B cell (primary cell): ENCODE data around the gene RANBP9. TPM values are rescaled to one million over a fixed set of nuclear protein-coding genes. Genes with fewer than 3 reads are reported as not detected.

Experiments used
- ATAC-seq: fragments of 200-7000 bp; cut with Tn5 transposase; one replicate; pipeline ENCODE4 v1.10.0; 2021; ENCODE audit warnings: low read depth, mild to moderate bottlenecking, moderate number of reproducible peaks, moderate library complexity
- CTCF ChIA-PET: fragments of 350-600 bp; sonication (Branson Sonifier 250); formaldehyde crosslinking; loops from one replicate; lab custom pipeline; 2021; ENCODE audit warnings: antibody characterized with exemption, inconsistent platforms; lab: Charles Lee
- POLR2A ChIA-PET: fragments of 350-600 bp; sonication (Branson Sonifier 250); formaldehyde crosslinking; loops from one replicate; lab custom pipeline; 2021; ENCODE audit warnings: antibody characterized with exemption; lab: Charles Lee
- DNase-seq: peaks from one replicate; pipeline ENCODE4 v3.0.0; 2013
- H2AFZ ChIP-seq: 2 replicates; pipeline ENCODE4 v1.6.1; 2012; ENCODE audit warnings: mild to moderate bottlenecking, low read depth, low read length; ENCODE audit not compliant: insufficient read depth, poor library complexity, severe bottlenecking
- H3K27ac ChIP-seq, 2 donors: 1 replicate in 1 of 2; 2 replicates in 1 of 2; pipeline ENCODE4 v1.5.1; 2012 to 2013; ENCODE audit warnings: low read length in 2 of 2, mild to moderate bottlenecking in 2 of 2, moderate library complexity in 1 of 2
- H3K27me3 ChIP-seq, 4 experiments: fragments of 200-600 bp in 1 of 4; sonication (generic) in 1 of 4; replicated peaks in 1 of 4; 1 replicate in 2 of 4; 2 replicates in 2 of 4; pipeline versions ENCODE4 v1.6.1 to v1.7.0; 2013 to 2016; ENCODE audit warnings: low read length in 3 of 4, mild to moderate bottlenecking in 2 of 4, mixed read lengths in 1 of 4, moderate library complexity in 1 of 4; ENCODE audit not compliant: insufficient read depth in 4 of 4, control insufficient read depth in 3 of 4; ENCODE audit errors: control extremely low read depth in 1 of 4
- H3K36me3 ChIP-seq, 2 experiments: replicated peaks in 1 of 2; 1 replicate in 1 of 2; 2 replicates in 1 of 2; pipeline versions ENCODE4 v1.6.1 to v1.7.1; 2013; ENCODE audit warnings: low read length in 1 of 2; ENCODE audit not compliant: insufficient read depth in 2 of 2, control insufficient read depth in 1 of 2; ENCODE audit errors: control extremely low read depth in 1 of 2, extremely low read depth in 1 of 2
- H3K4me1 ChIP-seq, 2 donors: fragments of 200-600 bp in 1 of 2; sonication (generic) in 1 of 2; 1 replicate in 1 of 2; 2 replicates in 1 of 2; pipeline versions ENCODE4 v1.5.1 to v1.6.1; 2013 to 2017; ENCODE audit warnings: low read length in 2 of 2; ENCODE audit not compliant: control insufficient read depth in 2 of 2, insufficient read depth in 2 of 2
- H3K4me2 ChIP-seq: replicated peaks from 2 replicates; pipeline ENCODE3; 2012; ENCODE audit warnings: mild to moderate bottlenecking, low read depth, low read length; ENCODE audit not compliant: poor library complexity, severe bottlenecking
- H3K4me3 ChIP-seq, 5 experiments: fragments of 200-600 bp in 1 of 5; sonication (generic) in 1 of 5; 1 replicate in 3 of 5; 2 replicates in 2 of 5; pipeline versions ENCODE4 v1.5.1 to v1.7.0; 2011 to 2016; ENCODE audit warnings: low read length in 4 of 5, mild to moderate bottlenecking in 4 of 5, low read depth in 2 of 5, control low read depth in 1 of 5, moderate library complexity in 1 of 5; ENCODE audit not compliant: insufficient read depth in 1 of 5; ENCODE audit errors: control extremely low read depth in 1 of 5, extremely low read depth in 1 of 5
- H3K79me2 ChIP-seq: fragments of 200-600 bp; sonication (generic); one replicate; pipeline ENCODE4 v1.6.0; 2016; ENCODE audit warnings: low read length; ENCODE audit not compliant: control insufficient read depth, insufficient read depth
- H3K9ac ChIP-seq: fragments of 200-600 bp; sonication (generic); 2 replicates; pipeline ENCODE4 v1.6.1; 2017; ENCODE audit warnings: mild to moderate bottlenecking, low read length, moderate library complexity
- H3K9me3 ChIP-seq, 3 donors: one replicate each; pipeline versions ENCODE4 v1.6.1 to v1.7.1; 2013; ENCODE audit warnings: low read length in 2 of 3; ENCODE audit not compliant: control insufficient read depth in 2 of 3, insufficient read depth in 1 of 3; ENCODE audit errors: control extremely low read depth in 1 of 3
- H4K20me1 ChIP-seq: 2 replicates; pipeline ENCODE4 v1.6.0; 2012; ENCODE audit warnings: mild to moderate bottlenecking, low read length; ENCODE audit not compliant: insufficient read depth, control insufficient read depth, poor library complexity, severe bottlenecking
- H3K27ac Mint-ChIP-seq: one replicate; pipeline ENCODE4 v1.8.0; 2021; ENCODE audit warnings: mixed read lengths
- H3K27me3 Mint-ChIP-seq: one replicate; pipeline ENCODE4 v1.8.0; 2021; ENCODE audit warnings: mixed read lengths
- H3K4me1 Mint-ChIP-seq: one replicate; pipeline ENCODE4 v1.8.0; 2021; ENCODE audit warnings: mixed read lengths
- H3K4me3 Mint-ChIP-seq: one replicate; pipeline ENCODE4 v1.8.0; 2021; ENCODE audit warnings: mixed read lengths
- H3K9me3 Mint-ChIP-seq: one replicate; pipeline ENCODE4 v1.8.0; 2022; ENCODE audit warnings: mixed read lengths; ENCODE audit not compliant: insufficient read depth
- CTCF ChIP-seq: fragments of 200-600 bp; IDR thresholded peaks from one replicate; pipeline ENCODE4 v1.8.0; 2022; ENCODE audit warnings: antibody characterized with exemption, mild to moderate bottlenecking
- EZH2 ChIP-seq: IDR thresholded peaks from 2 replicates; pipeline ENCODE4 v1.6.1; 2012; ENCODE audit warnings: borderline replicate concordance, low read depth, mild to moderate bottlenecking, moderate library complexity, low read length; ENCODE audit not compliant: insufficient read depth, poor library complexity, severe bottlenecking
- WGBS: methylation state at CpG from one replicate; pipeline ENCODE4 v1.1.5; 2013; ENCODE audit warnings: missing lambda C conversion rate; ENCODE audit not compliant: insufficient coverage; 5-methylcytosine and 5-hydroxymethylcytosine counted together
- intact Hi-C: fragments of 100-400 bp; cut with micrococcal nuclease; formaldehyde crosslinking; loops from one replicate; pipeline ENCODE4 v1.10.0; 2022
- polyA plus RNA-seq: library from polyadenylated mRNA; depleted of rRNA; stranded (reverse); fragments of >200 nt; gene quantifications from 2 replicates; pipeline ENCODE4 v1.2.3, GENCODE V29; 2012
- total RNA-seq, 2 donors: library from RNA; stranded (reverse); fragments of 120-200 nt in 1 of 2; gene quantifications; 1 replicate in 1 of 2; 2 replicates in 1 of 2; pipeline versions ENCODE4 v1.2.3 to v1.2.4, GENCODE V29; 2013 to 2022

RANBP9 gene
- total and polyA plus RNA-seq, 2 donors (not counting 1 experiment from before 2014, with no cell fraction given): 20.0 to 34.1 TPM

GRCh38 chr6:13660893-13661292 is 50.7 kb downstream of the RANBP9 start:
- no peaks in the 10 kb centered on the region for H3K36me3 ChIP-seq
- POLR2A ChIA-PET: no interaction called here
- TF ChIP-seq CTCF: no peak
- no peak for TF ChIP-seq EZH2
- CTCF ChIA-PET: interaction anchor here (0.6 to 1.4 kb wide), 2 partner anchors 134 to 183 kb away, joined by 3 read pairs; no protein-coding TSS in a partner anchor
- Mint-ChIP-seq H3K27me3 (no peaks in the 10 kb centered on the region), H3K27ac (no peak overlapping the region), H3K9me3 (no peaks in the 10 kb centered on the region), H3K4me3 (no peak overlapping the region), H3K4me1 (peaks cover 59% of the 10 kb centered on the region)
- peaks cover 83% of the 10 kb centered on the region for H3K79me2 ChIP-seq
- no peak overlapping the region for H3K9ac ChIP-seq
- no CpG with 5 or more reads among the region's 1 CpG for WGBS
- H4K20me1 ChIP-seq: peaks cover 45% of the 10 kb centered on the region
- peaks cover 0 to 23% of the 10 kb centered on the region in 2 donors for H3K4me1 ChIP-seq
- ATAC-seq: no peak
- no peak overlapping the region for H3K4me2 ChIP-seq
- H2AFZ ChIP-seq: no peak overlapping the region
- DNase-seq: no peak
- no peak overlapping the region for H3K27ac ChIP-seq
- H3K9me3 ChIP-seq: no peaks in the 10 kb centered on the region
- intact Hi-C loops: no loop called here
- no peak overlapping the region for H3K4me3 ChIP-seq
- H3K27me3 ChIP-seq: no peaks in the 10 kb centered on the region

GRCh38 chr6:13660273-13660672 is 51.4 kb downstream of the RANBP9 start:
- CTCF ChIA-PET: no interaction called here

More at GRCh38 chr6:13660273-13660672, 51.4 kb downstream of the RANBP9 start:
- no peak overlapping the region for H3K4me2 ChIP-seq
- no peak overlapping the region for H3K27ac ChIP-seq
- Mint-ChIP-seq H3K27ac (no peak overlapping the region), H3K4me1 (peaks cover 56% of the 10 kb centered on the region), H3K9me3 (no peaks in the 10 kb centered on the region), H3K27me3 (no peaks in the 10 kb centered on the region), H3K4me3 (no peak overlapping the region)
- DNase-seq: no peak
- POLR2A ChIA-PET: no interaction called here
- no peak for ATAC-seq
- WGBS: 86% methylated on average over 1 of the region's 1 CpG
- no peak overlapping the region for H3K9ac ChIP-seq
- H3K4me3 ChIP-seq: no peak overlapping the region
- no peaks in the 10 kb centered on the region for H3K9me3 ChIP-seq
- peaks cover 0 to 17% of the 10 kb centered on the region in 2 donors for H3K4me1 ChIP-seq
- H3K36me3 ChIP-seq: peaks cover 0 to 1% of the 10 kb centered on the region in 2 experiments
- H4K20me1 ChIP-seq: peaks cover 39% of the 10 kb centered on the region
- peaks cover 77% of the 10 kb centered on the region for H3K79me2 ChIP-seq
- H2AFZ ChIP-seq: no peak overlapping the region
- no peaks in the 10 kb centered on the region for H3K27me3 ChIP-seq
- no peak for TF ChIP-seq EZH2
- TF ChIP-seq CTCF: no peak
- intact Hi-C loops: no loop called here
